HG03103 (cell line): Measurements from ENCODE around the gene LRRC32.
"Not testable (repeated sequence)": the region's sequence is repeated elsewhere in the genome, so short reads cannot be mapped to it uniquely, and the experiment has no call there.

ENCODE experiments used
- ATAC-seq: cut with Tn5 transposase; IDR thresholded peaks from one replicate; pipeline ENCODE4 v1.9.1; 2021; ENCODE audit warnings: low read depth; ENCODE audit not compliant: unreplicated experiment

LRRC32 gene

DNA sequence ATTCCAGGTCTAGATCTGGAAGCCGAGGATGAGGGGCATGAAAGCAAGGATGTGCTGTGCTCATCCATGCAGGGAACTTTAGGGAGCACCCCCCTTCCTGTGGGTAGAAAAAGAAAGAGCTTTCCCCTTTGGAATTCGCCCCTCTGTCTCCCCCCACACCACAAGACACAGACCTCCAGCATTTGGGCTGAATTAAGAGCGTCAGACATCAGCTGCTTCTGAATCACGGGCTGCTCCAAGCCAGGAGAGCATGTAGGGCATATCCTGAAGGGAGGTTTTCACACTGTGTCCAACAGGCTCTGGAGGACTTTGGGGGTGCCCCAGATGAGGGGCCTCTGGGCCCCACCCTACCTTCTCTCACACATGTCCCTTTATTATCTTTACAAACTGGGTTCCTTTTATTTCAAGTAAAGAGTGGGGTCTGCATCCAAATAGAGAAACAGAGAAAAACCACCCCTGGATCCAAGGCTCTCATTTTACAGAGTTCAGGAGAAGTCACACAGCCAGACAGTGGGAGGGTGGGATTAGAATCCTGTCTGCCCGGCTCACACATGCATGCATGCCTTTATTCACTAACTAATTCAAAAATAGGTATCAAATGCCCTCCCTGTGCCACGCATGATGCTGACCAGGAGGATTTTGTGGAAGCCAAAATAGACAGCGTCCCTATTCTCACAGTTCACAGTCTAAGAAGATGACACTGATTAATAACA is 52.8 kb downstream of the LRRC32 start:
- no peak for ATAC-seq

GRCh38 chr11:76616676-76617552 is 53.6 kb downstream of the LRRC32 start:
- ATAC-seq, result no peak

DNA sequence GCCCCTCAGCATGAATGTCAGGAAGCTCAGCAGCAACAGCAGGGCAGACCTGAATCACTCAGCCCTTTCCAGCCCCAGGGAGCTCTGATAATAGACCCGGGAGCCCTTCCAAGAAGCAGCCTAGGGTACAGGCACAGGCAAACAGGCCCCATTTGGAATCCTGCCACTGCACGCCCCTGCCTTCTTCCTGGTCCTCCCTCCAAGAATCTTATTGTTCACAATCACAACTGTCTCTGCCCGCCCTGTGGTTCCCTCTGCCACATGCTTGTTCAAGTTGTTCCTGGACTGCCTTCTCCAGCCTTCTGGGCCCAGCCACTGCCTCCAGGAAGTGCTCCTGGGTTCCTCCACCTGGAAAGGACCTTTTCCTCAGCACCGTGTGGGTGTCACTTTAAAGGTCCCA is 54.6 kb downstream of the LRRC32 start:
- no peak for ATAC-seq

DNA sequence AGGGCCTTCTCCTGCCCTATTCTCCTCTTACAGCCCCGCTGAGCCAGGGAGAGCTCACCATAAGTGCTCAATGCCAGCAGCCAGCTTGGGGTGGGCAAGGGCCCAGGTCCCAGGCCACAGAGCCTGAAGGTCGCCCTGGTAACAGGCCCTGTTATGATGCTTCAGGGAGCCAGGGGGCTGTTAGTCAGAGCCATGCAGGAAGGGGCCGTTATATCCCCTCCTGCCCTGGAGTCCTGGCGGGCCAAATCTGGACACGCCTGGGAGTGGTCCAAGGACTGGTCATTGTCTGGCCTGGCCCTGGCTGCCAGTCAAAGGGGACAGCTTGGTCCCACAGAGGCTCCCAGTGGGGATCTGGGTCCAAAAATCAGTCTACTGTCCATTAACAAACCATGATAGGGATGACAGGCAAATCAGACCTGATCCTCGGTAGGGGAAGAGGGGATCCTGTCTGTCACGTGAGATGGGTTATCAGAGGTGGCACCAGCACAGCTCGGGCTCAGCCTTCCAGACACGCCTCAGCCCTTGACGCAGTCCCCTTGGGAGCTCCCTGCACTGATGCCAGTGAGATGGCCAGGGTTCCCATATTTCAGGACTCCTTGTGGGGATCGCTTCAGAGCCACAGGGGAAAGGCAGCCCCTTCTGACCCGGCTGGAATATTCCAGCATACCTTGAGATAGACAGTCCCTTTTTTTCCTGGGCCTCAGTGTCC is 55.9 kb downstream of the LRRC32 start:
- ATAC-seq, result no peak

- ATAC-seq, result no peak
Measured at GRCh38 chr11:76613901-76614300, 56.6 kb downstream of the LRRC32 start.

- ATAC-seq, result no peak
Measured at GRCh38 chr11:76612226-76612625, 58.3 kb downstream of the LRRC32 start.

GRCh38 chr11:76610871-76611475 is 59.6 kb downstream of the LRRC32 start:
- ATAC-seq, result no peak

GRCh38 chr11:76610371-76610770 is 60.2 kb downstream of the LRRC32 start:
- no peak for ATAC-seq

GRCh38 chr11:76609736-76610370 is 60.7 kb downstream of the LRRC32 start:
- ATAC-seq, result no peak

- ATAC-seq, result not testable (repeated sequence)
Measured at GRCh38 chr11:76608879-76609460, 61.6 kb downstream of the LRRC32 start.

GRCh38 chr11:76608228-76608627 is 62.3 kb downstream of the LRRC32 start:
- not testable (repeated sequence) for ATAC-seq
